HL-60 (cell line): Measurements from ENCODE around the gene CEPT1.

Source experiments
- GABPA ChIP-seq: IDR thresholded peaks from 2 replicates; pipeline ENCODE4 v1.6.1; 2012; ENCODE audit warnings: low read depth
- POLR2AphosphoS5 ChIP-seq: IDR thresholded peaks from 2 replicates; pipeline ENCODE4 v1.6.1; 2012; ENCODE audit warnings: low read depth
- SPI1 ChIP-seq: IDR thresholded peaks from 2 replicates; pipeline ENCODE4 v1.6.1; 2012; ENCODE audit warnings: low read depth, mild to moderate bottlenecking, borderline replicate concordance
- TF ChIP-seq, protein P1 (sequence below): IDR thresholded peaks from one replicate; pipeline ENCODE4 v1.5.1; 2011; ENCODE audit warnings: low read length, control low read depth, inconsistent platforms; ENCODE audit not compliant: insufficient read depth
- TF ChIP-seq, protein P2 (sequence below): IDR thresholded peaks from 2 replicates; pipeline ENCODE4 v1.6.1; 2012; ENCODE audit warnings: low read depth; ENCODE audit not compliant: insufficient replicate concordance

DNA sequence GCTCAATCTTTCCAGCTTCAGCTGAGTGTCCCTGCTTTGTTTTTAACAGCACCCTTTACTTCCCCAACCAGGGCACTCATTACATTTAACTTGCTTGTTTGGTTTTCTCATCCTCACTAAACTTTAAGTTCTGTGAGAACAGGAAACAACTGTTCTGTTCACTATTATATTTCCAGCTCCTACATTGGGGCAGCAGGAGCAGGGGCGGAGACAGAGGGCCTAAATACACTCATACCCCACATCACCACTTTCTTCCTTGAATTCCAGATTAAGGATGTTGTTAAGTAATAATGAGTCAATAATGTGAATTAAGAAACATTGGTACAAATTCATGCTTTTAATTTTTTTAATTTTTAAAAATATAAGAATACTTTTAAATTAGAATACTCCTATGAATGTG lies 6.2 kb upstream of the CEPT1 start:
- TF ChIP-seq, protein P1, sequence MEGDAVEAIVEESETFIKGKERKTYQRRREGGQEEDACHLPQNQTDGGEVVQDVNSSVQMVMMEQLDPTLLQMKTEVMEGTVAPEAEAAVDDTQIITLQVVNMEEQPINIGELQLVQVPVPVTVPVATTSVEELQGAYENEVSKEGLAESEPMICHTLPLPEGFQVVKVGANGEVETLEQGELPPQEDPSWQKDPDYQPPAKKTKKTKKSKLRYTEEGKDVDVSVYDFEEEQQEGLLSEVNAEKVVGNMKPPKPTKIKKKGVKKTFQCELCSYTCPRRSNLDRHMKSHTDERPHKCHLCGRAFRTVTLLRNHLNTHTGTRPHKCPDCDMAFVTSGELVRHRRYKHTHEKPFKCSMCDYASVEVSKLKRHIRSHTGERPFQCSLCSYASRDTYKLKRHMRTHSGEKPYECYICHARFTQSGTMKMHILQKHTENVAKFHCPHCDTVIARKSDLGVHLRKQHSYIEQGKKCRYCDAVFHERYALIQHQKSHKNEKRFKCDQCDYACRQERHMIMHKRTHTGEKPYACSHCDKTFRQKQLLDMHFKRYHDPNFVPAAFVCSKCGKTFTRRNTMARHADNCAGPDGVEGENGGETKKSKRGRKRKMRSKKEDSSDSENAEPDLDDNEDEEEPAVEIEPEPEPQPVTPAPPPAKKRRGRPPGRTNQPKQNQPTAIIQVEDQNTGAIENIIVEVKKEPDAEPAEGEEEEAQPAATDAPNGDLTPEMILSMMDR, result no peak
- TF ChIP-seq, protein P2, sequence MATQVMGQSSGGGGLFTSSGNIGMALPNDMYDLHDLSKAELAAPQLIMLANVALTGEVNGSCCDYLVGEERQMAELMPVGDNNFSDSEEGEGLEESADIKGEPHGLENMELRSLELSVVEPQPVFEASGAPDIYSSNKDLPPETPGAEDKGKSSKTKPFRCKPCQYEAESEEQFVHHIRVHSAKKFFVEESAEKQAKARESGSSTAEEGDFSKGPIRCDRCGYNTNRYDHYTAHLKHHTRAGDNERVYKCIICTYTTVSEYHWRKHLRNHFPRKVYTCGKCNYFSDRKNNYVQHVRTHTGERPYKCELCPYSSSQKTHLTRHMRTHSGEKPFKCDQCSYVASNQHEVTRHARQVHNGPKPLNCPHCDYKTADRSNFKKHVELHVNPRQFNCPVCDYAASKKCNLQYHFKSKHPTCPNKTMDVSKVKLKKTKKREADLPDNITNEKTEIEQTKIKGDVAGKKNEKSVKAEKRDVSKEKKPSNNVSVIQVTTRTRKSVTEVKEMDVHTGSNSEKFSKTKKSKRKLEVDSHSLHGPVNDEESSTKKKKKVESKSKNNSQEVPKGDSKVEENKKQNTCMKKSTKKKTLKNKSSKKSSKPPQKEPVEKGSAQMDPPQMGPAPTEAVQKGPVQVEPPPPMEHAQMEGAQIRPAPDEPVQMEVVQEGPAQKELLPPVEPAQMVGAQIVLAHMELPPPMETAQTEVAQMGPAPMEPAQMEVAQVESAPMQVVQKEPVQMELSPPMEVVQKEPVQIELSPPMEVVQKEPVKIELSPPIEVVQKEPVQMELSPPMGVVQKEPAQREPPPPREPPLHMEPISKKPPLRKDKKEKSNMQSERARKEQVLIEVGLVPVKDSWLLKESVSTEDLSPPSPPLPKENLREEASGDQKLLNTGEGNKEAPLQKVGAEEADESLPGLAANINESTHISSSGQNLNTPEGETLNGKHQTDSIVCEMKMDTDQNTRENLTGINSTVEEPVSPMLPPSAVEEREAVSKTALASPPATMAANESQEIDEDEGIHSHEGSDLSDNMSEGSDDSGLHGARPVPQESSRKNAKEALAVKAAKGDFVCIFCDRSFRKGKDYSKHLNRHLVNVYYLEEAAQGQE, result no peak
- no peak for TF ChIP-seq POLR2AphosphoS5
- no peak for TF ChIP-seq SPI1
- no peak for TF ChIP-seq GABPA
